Measurements from ENCODE around the gene KLK7. TPM values are rescaled to one million over a fixed set of nuclear protein-coding genes. Genes with fewer than 3 reads are reported as not detected.
"Not testable (repeated sequence)": the region's sequence is repeated elsewhere in the genome, so short reads cannot be mapped to it uniquely, and the experiment has no call there.

The KLK7 gene
- polyA plus RNA-seq, 1 donor, result 0.42 TPM

DNA sequence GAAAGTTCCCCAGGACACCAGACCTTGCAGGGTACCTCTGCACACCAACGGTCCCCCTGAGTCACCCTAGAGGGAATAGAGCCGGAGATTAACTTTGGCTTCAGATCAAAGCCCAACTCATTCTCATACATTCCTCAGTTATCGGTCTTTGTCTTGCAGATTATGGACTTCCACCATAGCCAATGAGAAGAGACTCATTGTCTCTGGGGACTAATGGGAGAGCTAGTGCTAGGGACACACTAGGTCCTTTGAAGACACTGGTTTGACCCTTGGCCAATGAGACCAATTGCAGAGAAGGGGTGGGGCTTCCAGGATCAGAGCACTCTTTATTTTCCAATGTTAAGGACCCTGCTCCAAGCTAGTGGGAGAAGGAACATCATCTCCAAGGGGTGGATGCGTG is 6.1 kb downstream of the KLK7 start:
- H3K9me3 ChIP-seq (ENCODE audit: control insufficient read depth, low read depth, low read length), result no peaks in the 10 kb centered on the region
- DNase-seq, result no peak
- H3K36me3 ChIP-seq (ENCODE audit: control insufficient read depth, insufficient read depth, low read length), result no peaks in the 10 kb centered on the region
- no peaks in the 10 kb centered on the region for H3K4me1 ChIP-seq (ENCODE audit: control insufficient read depth, insufficient read depth, low read length)
- no peak overlapping the region for H3K27ac ChIP-seq (ENCODE audit: low read length)
- no peak overlapping the region for H3K4me3 ChIP-seq (ENCODE audit: low read length)
- peaks cover 4% of the 10 kb centered on the region for H3K27me3 ChIP-seq (ENCODE audit: control insufficient read depth, insufficient read depth, low read length)
- no CpG with 5 or more reads among the region's 4 CpGs for WGBS (ENCODE audit: insufficient coverage, low lambda C conversion rate)

DNA sequence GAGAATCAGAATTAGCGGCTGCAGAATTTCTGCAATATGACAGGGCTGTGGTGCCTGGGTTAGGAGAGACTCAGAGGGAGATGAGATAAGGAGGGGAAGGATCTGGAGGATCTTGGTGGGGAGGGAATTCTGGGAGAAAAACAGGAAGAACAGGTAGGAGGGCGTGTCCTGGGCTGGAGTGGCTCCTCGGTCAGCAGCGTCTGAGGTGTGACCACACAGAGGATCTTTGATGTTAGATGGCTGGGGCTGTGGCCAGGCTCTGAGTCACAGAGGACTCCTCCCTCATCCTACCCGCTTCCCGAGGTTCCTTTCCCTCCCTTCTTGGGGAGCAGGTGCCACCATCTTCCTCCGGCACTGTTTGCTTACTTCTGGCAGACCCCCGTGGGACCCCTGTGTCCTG is 8.0 kb downstream of the KLK7 start:
- Histone ChIP-seq H3K9me3 (ENCODE audit: control insufficient read depth, low read depth, low read length) (no peaks in the 10 kb centered on the region), H3K27ac (ENCODE audit: low read length) (no peak overlapping the region), H3K27me3 (ENCODE audit: control insufficient read depth, insufficient read depth, low read length) (peaks cover 4% of the 10 kb centered on the region), H3K4me3 (ENCODE audit: low read length) (no peak overlapping the region), H3K4me1 (ENCODE audit: control insufficient read depth, insufficient read depth, low read length) (no peaks in the 10 kb centered on the region), H3K36me3 (ENCODE audit: control insufficient read depth, insufficient read depth, low read length) (no peaks in the 10 kb centered on the region)
- DNase-seq, result no peak
- WGBS (ENCODE audit: insufficient coverage, low lambda C conversion rate), result 17% methylated on average over 2 of the region's 8 CpGs

DNA sequence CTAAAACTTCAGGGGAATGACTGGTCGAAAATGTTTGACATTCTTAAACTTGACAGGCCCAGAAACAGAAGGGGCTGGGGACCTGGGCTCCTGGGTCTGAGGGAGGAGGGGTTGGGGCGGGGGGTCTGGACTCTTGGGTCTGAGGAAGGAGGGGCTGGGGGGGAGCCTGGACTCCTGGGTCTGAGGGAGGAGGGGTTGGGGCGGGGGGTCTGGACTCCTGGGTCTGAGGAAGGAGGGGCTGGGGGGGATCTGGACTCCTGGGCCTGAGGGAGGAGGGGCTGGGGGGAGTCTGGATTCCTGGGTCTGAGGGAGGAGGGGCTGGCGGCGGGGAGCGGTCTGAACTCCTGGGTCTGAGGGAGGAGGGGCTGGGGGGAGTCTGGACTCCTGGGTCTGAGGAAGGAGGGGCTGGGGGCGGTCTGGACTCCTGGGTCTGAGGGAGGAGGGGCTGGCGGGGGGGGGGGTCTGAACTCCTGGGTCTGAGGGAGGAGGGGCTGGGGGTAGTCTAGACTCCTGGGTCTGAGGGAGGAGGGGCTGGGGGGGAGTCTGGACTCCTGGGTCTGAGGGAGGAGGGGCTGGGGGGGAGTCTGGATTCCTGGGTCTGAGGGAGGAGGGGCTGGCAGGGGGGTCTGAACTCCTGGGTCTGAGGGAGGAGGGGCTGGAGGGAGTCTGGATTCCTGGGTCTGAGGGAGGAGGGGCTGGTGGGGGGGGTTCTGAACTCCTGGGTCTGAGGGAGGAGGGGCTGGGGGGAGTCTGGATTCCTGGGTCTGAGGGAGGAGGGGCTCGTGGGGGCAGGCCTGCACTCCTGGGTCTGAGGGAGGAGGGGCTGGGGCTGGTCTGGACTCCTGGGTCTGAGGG is 8.8 kb downstream of the KLK7 start:
- Histone ChIP-seq H3K36me3 (ENCODE audit: control insufficient read depth, insufficient read depth, low read length) (no peaks in the 10 kb centered on the region), H3K27me3 (ENCODE audit: control insufficient read depth, insufficient read depth, low read length) (peaks cover 4% of the 10 kb centered on the region)

DNA sequence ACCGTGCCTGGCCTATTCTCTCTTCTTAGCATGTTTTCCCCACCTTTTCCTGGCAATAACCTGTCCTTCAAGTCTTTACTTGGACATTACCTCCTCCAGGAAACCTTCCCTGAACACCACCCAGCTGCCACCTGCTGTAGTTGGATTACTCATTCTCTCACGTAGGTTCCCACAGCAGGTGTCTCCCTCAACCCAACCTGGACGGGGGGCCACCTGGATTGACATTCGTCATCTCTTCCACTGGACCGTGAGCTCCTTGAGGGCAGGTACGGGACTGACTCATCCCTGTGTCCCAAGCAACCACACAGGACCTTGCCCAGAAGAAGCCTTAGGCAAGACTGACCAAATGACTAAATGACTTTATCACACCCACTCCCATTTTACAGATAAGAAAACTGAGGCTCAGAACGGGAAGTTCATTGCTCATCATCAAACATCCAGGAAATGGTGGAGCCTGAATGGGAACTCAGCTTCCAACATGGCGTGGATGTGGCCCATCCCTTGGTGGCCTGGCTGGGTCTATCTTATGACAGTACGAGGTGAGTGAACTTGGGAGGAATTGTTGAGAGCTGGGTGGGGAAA is 10.8 kb downstream of the KLK7 start:
- peaks cover 4% of the 10 kb centered on the region for H3K27me3 ChIP-seq (ENCODE audit: control insufficient read depth, insufficient read depth, low read length)
- no peak overlapping the region for H3K27ac ChIP-seq (ENCODE audit: low read length)
- no peak overlapping the region for H3K4me3 ChIP-seq (ENCODE audit: low read length)
- no peaks in the 10 kb centered on the region for H3K4me1 ChIP-seq (ENCODE audit: control insufficient read depth, insufficient read depth, low read length)
- DNase-seq, result no peak
- no peaks in the 10 kb centered on the region for H3K36me3 ChIP-seq (ENCODE audit: control insufficient read depth, insufficient read depth, low read length)
- no CpG with 5 or more reads among the region's 9 CpGs for WGBS (ENCODE audit: insufficient coverage, low lambda C conversion rate)
- H3K9me3 ChIP-seq (ENCODE audit: control insufficient read depth, low read depth, low read length), result no peaks in the 10 kb centered on the region

More for the DNA sequence above, 8.8 kb downstream of the KLK7 start:
- H3K9me3 ChIP-seq (ENCODE audit: control insufficient read depth, low read depth, low read length), result no peaks in the 10 kb centered on the region
- no CpG with 5 or more reads among the region's 9 CpGs for WGBS (ENCODE audit: insufficient coverage, low lambda C conversion rate)
- no peak overlapping the region for H3K4me3 ChIP-seq (ENCODE audit: low read length)
- no peaks in the 10 kb centered on the region for H3K4me1 ChIP-seq (ENCODE audit: control insufficient read depth, insufficient read depth, low read length)
- DNase-seq, result no peak
- no peak overlapping the region for H3K27ac ChIP-seq (ENCODE audit: low read length)

DNA sequence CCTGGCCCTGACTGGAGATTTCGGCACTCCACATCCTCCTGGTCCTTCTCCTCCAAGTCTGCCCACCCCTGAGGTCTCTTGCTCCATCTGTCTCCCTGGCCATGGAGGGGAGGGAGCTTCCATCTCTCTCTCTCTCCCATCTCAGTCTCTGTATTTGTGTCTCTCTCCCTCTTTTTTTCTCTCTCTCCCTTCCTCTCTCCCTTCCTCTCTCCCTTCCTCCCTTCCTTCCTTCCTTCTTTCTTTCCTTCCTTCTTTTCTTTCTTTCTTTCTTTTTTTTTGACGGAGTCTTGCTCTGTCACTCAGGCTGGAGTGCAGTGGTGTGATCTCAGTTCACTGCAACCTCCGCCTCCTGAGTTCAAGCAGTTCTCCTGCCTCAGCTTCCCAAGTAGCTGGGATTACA is 13.9 kb downstream of the KLK7 start:
- 83% methylated on average over 1 of the region's 3 CpGs for WGBS (ENCODE audit: insufficient coverage, low lambda C conversion rate)
- H3K4me3 ChIP-seq (ENCODE audit: low read length); H3K9me3 ChIP-seq (ENCODE audit: control insufficient read depth, low read depth, low read length); DNase-seq; H3K27me3 ChIP-seq (ENCODE audit: control insufficient read depth, insufficient read depth, low read length); H3K4me1 ChIP-seq (ENCODE audit: control insufficient read depth, insufficient read depth, low read length); H3K36me3 ChIP-seq (ENCODE audit: control insufficient read depth, insufficient read depth, low read length); H3K27ac ChIP-seq (ENCODE audit: low read length): not testable (repeated sequence)

DNA sequence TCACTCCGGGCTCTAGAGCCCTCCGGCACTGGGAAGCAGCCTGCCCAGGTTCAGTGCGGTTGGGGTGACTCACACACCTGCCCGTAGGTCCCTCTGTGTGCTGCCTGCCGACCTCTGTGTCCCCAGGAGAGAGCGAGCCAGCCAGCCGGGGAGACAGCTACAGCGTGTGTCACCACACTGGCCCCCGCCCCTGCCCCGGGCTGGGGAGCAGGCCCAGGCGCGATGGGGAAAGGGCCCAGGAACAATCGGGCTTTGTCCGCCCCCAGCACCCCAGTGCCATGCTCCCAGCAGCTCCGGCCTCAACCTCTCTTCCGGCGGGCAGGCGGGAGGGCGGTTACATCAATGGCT is 14.3 kb downstream of the KLK7 start, which contains the start of gene KLK6:
KLK6 (minus strand) TSS at position 179 of the 348 bp plus-strand sequence. CDS start 1,487 bp downstream, outside the sequence.
- no peak for DNase-seq

DNA sequence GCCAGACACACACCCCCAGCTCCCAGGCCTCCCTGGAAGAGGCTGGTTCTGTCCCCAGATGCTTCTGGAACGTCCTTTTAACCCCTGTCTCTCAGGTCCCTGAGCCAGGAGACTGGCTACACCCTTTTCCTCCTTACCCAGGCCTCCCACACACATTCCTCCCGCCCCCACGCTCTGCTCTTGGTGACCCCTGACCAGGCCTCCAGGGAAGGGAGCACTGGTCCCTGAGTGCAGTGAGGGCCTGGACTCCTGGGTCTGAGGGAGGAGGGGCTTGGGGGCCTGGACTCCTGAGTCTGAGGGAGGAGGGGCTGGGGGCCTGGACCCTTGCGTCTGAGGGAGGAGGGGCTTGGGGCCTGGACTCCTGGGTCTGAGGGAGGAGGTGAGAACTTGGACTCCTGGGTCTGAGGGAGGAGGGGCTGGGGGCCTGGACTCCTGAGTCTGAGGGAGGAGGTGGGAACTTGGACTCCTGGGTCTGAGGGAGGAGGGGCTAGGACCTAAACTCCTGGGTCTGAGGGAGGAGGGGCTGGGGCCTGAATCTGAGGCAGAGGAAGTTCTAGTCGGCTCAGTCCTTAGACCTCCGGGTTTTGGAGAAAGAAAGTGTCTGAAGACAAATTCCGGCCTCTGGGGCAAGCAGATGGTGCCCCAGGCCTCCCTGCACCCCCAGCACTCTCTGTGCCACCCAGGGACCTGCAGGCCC is 14.9 kb downstream of the KLK7 start:
- DNase-seq, result no peak
- H3K27me3 ChIP-seq (ENCODE audit: control insufficient read depth, insufficient read depth, low read length), result no peaks in the 10 kb centered on the region
- no peaks in the 10 kb centered on the region for H3K36me3 ChIP-seq (ENCODE audit: control insufficient read depth, insufficient read depth, low read length)
- H3K4me3 ChIP-seq (ENCODE audit: low read length), result no peak overlapping the region
- H3K4me1 ChIP-seq (ENCODE audit: control insufficient read depth, insufficient read depth, low read length), result no peaks in the 10 kb centered on the region
- H3K27ac ChIP-seq (ENCODE audit: low read length), result no peak overlapping the region
- no CpG with 5 or more reads among the region's 7 CpGs for WGBS (ENCODE audit: insufficient coverage, low lambda C conversion rate)
- no peaks in the 10 kb centered on the region for H3K9me3 ChIP-seq (ENCODE audit: control insufficient read depth, low read depth, low read length)

More for the DNA sequence above, 14.3 kb downstream of the KLK7 start, which contains the start of gene KLK6:
- Histone ChIP-seq H3K4me3 (ENCODE audit: low read length) (no peak within 1 kb of the TSS), H3K9me3 (ENCODE audit: control insufficient read depth, low read depth, low read length) (no peaks in the 10 kb centered on the region), H3K27me3 (ENCODE audit: control insufficient read depth, insufficient read depth, low read length) (no peaks in the 10 kb centered on the region), H3K4me1 (ENCODE audit: control insufficient read depth, insufficient read depth, low read length) (no peaks in the 10 kb centered on the region), H3K36me3 (ENCODE audit: control insufficient read depth, insufficient read depth, low read length) (no peaks in the 10 kb centered on the region), H3K27ac (ENCODE audit: low read length) (no peak within 1 kb of the TSS)
- WGBS (ENCODE audit: insufficient coverage, low lambda C conversion rate), result no CpG with 5 or more reads among the region's 19 CpGs

DNA sequence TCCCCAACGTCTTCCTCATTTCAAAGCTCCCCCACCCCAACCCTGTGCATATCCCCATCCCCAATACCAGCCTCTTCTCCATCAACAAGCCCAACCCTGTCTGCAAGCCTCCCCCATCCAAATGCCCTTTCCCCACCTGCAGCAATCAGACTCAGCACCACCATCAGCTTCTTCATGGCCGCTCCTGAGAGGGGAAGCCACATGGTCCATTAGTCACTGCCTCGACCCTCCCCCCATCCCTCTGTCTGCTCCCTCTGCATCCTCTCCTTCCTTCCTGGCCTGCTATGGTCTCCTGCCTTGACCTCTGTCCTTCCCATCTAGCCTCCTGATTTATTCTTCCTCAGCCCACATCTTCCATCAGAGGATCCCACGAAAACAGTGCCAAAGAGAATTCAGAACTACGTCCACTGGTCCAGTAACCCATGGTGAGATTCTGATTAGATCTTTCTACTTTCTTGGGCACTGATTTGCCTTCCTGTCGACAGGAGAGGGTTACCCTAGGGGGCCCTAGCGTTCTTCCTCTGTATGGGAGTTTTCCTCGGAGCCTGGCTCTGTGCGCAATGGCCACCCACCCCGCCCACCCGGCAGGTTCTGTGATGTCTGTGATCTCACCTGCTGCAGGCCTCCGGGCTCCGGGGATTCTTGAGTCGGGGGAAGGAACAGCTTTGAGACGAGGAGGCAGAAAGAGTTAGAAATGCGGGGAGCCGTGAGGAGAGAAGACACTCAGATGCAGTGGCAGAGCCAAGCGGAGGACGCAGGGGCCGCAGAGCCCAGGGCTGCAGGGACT is 15.6 kb downstream of the KLK7 start:
- no peaks in the 10 kb centered on the region for H3K9me3 ChIP-seq (ENCODE audit: control insufficient read depth, low read depth, low read length)
- no peak overlapping the region for H3K27ac ChIP-seq (ENCODE audit: low read length)
- no CpG with 5 or more reads among the region's 20 CpGs for WGBS (ENCODE audit: insufficient coverage, low lambda C conversion rate)
- H3K4me3 ChIP-seq (ENCODE audit: low read length), result no peak overlapping the region
- no peak for DNase-seq
- H3K4me1 ChIP-seq (ENCODE audit: control insufficient read depth, insufficient read depth, low read length), result no peaks in the 10 kb centered on the region
- no peaks in the 10 kb centered on the region for H3K27me3 ChIP-seq (ENCODE audit: control insufficient read depth, insufficient read depth, low read length)
- no peaks in the 10 kb centered on the region for H3K36me3 ChIP-seq (ENCODE audit: control insufficient read depth, insufficient read depth, low read length)

DNA sequence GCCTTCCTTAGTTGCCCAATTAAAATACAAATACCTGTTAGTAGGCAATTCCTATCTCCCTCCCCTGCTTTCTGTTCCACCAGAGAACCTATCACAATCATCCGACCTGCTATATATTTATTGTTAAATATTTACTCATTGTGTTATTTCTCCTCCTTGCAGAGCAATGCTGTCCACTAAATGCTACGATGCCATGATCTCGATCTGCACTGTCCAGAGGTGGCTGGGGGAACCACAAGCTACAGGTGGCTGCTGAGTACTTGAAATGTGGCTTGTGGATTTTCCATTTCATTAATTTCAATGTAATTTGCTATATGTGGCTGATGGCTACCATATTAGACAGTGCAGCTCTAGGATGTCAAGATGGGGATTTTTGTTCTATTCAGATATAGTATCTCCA is 19.5 kb downstream of the KLK7 start:
- H3K9me3 ChIP-seq (ENCODE audit: control insufficient read depth, low read depth, low read length), result no peaks in the 10 kb centered on the region
- no peaks in the 10 kb centered on the region for H3K36me3 ChIP-seq (ENCODE audit: control insufficient read depth, insufficient read depth, low read length)
- H3K27ac ChIP-seq (ENCODE audit: low read length), result no peak overlapping the region
- H3K27me3 ChIP-seq (ENCODE audit: control insufficient read depth, insufficient read depth, low read length), result no peaks in the 10 kb centered on the region
- WGBS (ENCODE audit: insufficient coverage, low lambda C conversion rate), result no CpG with 5 or more reads among the region's 3 CpGs
- no peak overlapping the region for H3K4me3 ChIP-seq (ENCODE audit: low read length)
- no peaks in the 10 kb centered on the region for H3K4me1 ChIP-seq (ENCODE audit: control insufficient read depth, insufficient read depth, low read length)
- DNase-seq, result no peak

DNA sequence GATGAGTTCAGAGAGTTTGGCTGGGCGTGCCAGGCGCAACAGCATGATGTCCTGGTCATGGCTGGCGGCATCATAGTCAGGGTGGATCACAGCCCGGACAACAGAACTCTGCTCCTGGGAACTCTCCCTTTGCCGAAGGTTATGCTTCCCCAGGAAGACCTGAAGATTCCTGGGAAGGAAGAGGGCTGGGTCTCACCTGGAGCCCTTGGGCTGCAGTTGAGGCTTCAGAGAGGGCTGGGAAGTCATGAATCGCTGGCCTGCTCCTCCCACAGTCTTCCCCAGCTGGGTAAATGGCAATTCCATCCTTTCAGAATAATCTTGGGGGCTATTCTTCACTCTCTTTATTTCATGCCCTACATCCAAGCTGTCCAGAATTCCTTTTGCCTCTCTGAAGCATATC is 20.3 kb downstream of the KLK7 start:
- Histone ChIP-seq H3K36me3 (ENCODE audit: control insufficient read depth, insufficient read depth, low read length) (no peaks in the 10 kb centered on the region), H3K27me3 (ENCODE audit: control insufficient read depth, insufficient read depth, low read length) (no peaks in the 10 kb centered on the region), H3K4me1 (ENCODE audit: control insufficient read depth, insufficient read depth, low read length) (no peaks in the 10 kb centered on the region), H3K9me3 (ENCODE audit: control insufficient read depth, low read depth, low read length) (no peaks in the 10 kb centered on the region), H3K27ac (ENCODE audit: low read length) (no peak overlapping the region), H3K4me3 (ENCODE audit: low read length) (no peak overlapping the region)
- WGBS (ENCODE audit: insufficient coverage, low lambda C conversion rate), result no CpG with 5 or more reads among the region's 6 CpGs
- DNase-seq, result no peak
